Esophagus muscularis mucosa (tissue), 4 donors: ENCODE results near the gene NACA2. TPM values are rescaled to one million over a fixed set of nuclear protein-coding genes. Genes with fewer than 3 reads are reported as not detected.

Source experiments
- DNase-seq: peaks from one replicate; pipeline ENCODE4 v3.0.0-alpha.2; 2017; ENCODE audit errors: extremely low spot score
- H3K27ac ChIP-seq, 4 donors: fragments of 200-600 bp; sonication (generic); replicated peaks in 1 of 4; 1 replicate in 3 of 4; 2 replicates in 1 of 4; pipeline ENCODE4 v1.5.1; 2016 to 2019; ENCODE audit warnings: mild to moderate bottlenecking in 1 of 4
- H3K27me3 ChIP-seq, 4 donors: fragments of 200-600 bp; sonication (generic); one replicate each; pipeline versions ENCODE4 v1.5.1 to v1.6.0; 2016 to 2019
- H3K36me3 ChIP-seq, 4 donors: fragments of 200-600 bp; sonication (generic); one replicate each; pipeline ENCODE4 v1.5.1; 2016 to 2019
- H3K4me1 ChIP-seq, 4 donors: fragments of 200-600 bp; sonication (generic); one replicate each; pipeline ENCODE4 v1.5.1; 2016 to 2019
- H3K4me3 ChIP-seq, 4 donors: fragments of 200-600 bp; sonication (generic); 1 replicate in 2 of 4; 2 replicates in 2 of 4; pipeline ENCODE4 v1.5.1; 2016 to 2019; ENCODE audit warnings: mild to moderate bottlenecking in 4 of 4, moderate library complexity in 1 of 4
- H3K9me3 ChIP-seq, 4 donors: fragments of 200-600 bp; sonication (generic); 1 replicate in 3 of 4; 2 replicates in 1 of 4; pipeline ENCODE4 v1.5.1; 2016 to 2019
- EP300 ChIP-seq: sonication (generic); formaldehyde crosslinking; IDR thresholded peaks from one replicate; pipeline ENCODE4 v1.6.1; 2017; ENCODE audit warnings: antibody characterized with exemption
- POLR2A ChIP-seq: fragments of 450-650 bp; IDR thresholded peaks from one replicate; pipeline ENCODE4 v1.6.1; 2017; ENCODE audit warnings: antibody characterized with exemption, moderate library complexity, mild to moderate bottlenecking, low read depth
- POLR2AphosphoS5 ChIP-seq, 2 donors: sonication (generic); formaldehyde crosslinking; IDR thresholded peaks; one replicate each; pipeline ENCODE4 v1.6.1; 2017; ENCODE audit warnings: antibody characterized with exemption in 2 of 2
- WGBS: methylation state at CpG from one replicate; pipeline ENCODE4 v1.1.5; 2018; 5-methylcytosine and 5-hydroxymethylcytosine counted together
- intact Hi-C: fragments of 100-400 bp; cut with DNase I; formaldehyde crosslinking; loops from one replicate; pipeline ENCODE4 v1.15.1; 2023
- total RNA-seq, 4 donors: library from RNA; depleted of rRNA; stranded (reverse); fragments of >200 nt; gene quantifications; one replicate each; pipeline versions ENCODE4 v1.1.0 to v1.2.1, GENCODE V29; 2016
- TF ChIP-seq, protein P1 (sequence below), 3 experiments: fragments of 200-600 bp in 2 of 3; fragments of 450-650 bp in 1 of 3; sonication (generic) in 2 of 3; IDR thresholded peaks; one replicate each; pipeline ENCODE4 v1.5.1; 2017 to 2019; ENCODE audit warnings: antibody characterized with exemption in 3 of 3, mild to moderate bottlenecking in 2 of 3, moderate library complexity in 1 of 3

The NACA2 gene
- total RNA-seq, 4 donors from 2014 or later, result not detected

DNA sequence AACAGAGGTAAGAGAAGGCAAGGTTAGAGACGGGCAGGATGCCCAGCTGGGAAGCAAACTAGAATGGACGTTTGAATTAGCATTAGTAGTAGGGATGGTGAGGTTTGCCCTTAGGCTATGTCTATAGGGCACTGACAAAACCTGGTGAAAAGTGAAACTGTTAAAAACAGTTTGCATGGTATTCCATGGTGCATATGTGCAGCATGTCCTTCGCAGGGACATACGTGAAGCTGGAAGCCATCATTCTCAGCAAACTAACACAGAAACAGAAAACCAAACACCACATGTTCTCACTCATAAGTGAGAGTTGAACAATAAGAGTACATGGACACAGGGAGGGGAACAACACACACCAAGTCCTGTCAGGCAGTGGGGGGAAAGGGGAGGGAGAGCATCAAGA is 25.8 kb downstream of the NACA2 start:
- TF ChIP-seq POLR2A, result no peak
- TF ChIP-seq POLR2AphosphoS5 (IDR thresholded peaks at IDR 0.05), result no peak
- TF ChIP-seq, protein P1, sequence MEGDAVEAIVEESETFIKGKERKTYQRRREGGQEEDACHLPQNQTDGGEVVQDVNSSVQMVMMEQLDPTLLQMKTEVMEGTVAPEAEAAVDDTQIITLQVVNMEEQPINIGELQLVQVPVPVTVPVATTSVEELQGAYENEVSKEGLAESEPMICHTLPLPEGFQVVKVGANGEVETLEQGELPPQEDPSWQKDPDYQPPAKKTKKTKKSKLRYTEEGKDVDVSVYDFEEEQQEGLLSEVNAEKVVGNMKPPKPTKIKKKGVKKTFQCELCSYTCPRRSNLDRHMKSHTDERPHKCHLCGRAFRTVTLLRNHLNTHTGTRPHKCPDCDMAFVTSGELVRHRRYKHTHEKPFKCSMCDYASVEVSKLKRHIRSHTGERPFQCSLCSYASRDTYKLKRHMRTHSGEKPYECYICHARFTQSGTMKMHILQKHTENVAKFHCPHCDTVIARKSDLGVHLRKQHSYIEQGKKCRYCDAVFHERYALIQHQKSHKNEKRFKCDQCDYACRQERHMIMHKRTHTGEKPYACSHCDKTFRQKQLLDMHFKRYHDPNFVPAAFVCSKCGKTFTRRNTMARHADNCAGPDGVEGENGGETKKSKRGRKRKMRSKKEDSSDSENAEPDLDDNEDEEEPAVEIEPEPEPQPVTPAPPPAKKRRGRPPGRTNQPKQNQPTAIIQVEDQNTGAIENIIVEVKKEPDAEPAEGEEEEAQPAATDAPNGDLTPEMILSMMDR (IDR thresholded peaks at IDR 0.05), result no peak
- TF ChIP-seq EP300, result no peak

GRCh38 chr17:61562287-61562686 is 28.7 kb downstream of the NACA2 start:
- Histone ChIP-seq H3K4me1 (no peaks in the 10 kb centered on the region), H3K36me3 (no peaks in the 10 kb centered on the region), H3K27me3 (peaks cover 0 to 24% (median 0%) of the 10 kb centered on the region in 4 donors), H3K27ac (no peak overlapping the region), H3K4me3 (no peak overlapping the region), H3K9me3 (no peaks in the 10 kb centered on the region)
- intact Hi-C loops, result no loop called here
- WGBS, result 79% methylated on average over 4 of the region's 4 CpGs
- TF ChIP-seq POLR2A (no peak), POLR2AphosphoS5 (IDR thresholded peaks at IDR 0.05) (no peak), EP300 (no peak)
- TF ChIP-seq, protein P1 (IDR thresholded peaks at IDR 0.05), result no peak
- no peak for DNase-seq

More for the DNA sequence above, 25.8 kb downstream of the NACA2 start:
- intact Hi-C loops, result no loop called here
- Histone ChIP-seq H3K4me3 (no peak overlapping the region), H3K9me3 (peaks cover 0 to 7% (median 2%) of the 10 kb centered on the region in 4 donors), H3K27me3 (peaks cover 0 to 17% (median 0%) of the 10 kb centered on the region in 4 donors), H3K36me3 (no peaks in the 10 kb centered on the region), H3K27ac (no peak overlapping the region), H3K4me1 (no peaks in the 10 kb centered on the region)
- DNase-seq, result no peak
- WGBS, result 75% methylated on average over 4 of the region's 4 CpGs

GRCh38 chr17:61561354-61561753 is 29.7 kb downstream of the NACA2 start:
- H3K9me3 ChIP-seq, result no peaks in the 10 kb centered on the region
- DNase-seq, result no peak
- no peaks in the 10 kb centered on the region for H3K36me3 ChIP-seq
- no peaks in the 10 kb centered on the region for H3K4me1 ChIP-seq
- no peak overlapping the region for H3K4me3 ChIP-seq
- no peak overlapping the region for H3K27ac ChIP-seq
- TF ChIP-seq, protein P1 (IDR thresholded peaks at IDR 0.05), result no peak
- no peak for TF ChIP-seq POLR2AphosphoS5 (IDR thresholded peaks at IDR 0.05)
- no peak for TF ChIP-seq EP300
- no peak for TF ChIP-seq POLR2A
- peaks cover 0 to 25% (median 0%) of the 10 kb centered on the region in 4 donors for H3K27me3 ChIP-seq
- WGBS, result 79% methylated on average over 2 of the region's 2 CpGs
- intact Hi-C loops, result no loop called here

DNA sequence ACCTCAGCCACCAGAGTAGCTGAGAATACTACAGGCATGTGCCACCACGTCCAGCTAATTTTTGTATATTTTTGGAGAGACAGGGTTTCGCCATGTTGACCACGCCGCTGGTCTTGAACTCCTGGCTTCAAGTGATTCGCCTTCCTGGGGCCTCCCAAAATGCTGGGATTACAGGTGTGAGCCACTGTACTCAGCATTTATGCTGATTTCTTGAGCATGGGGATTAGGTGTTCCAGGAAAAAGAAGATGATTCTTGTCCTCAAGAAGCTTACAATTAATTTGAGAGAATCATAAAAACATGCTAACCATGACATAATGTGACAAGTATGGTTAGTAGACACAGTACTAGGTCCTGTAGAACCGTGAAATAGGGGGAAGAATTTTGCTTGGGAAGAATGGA is 30.9 kb downstream of the NACA2 start:
- H3K27me3 ChIP-seq, result peaks cover 0 to 25% (median 0%) of the 10 kb centered on the region in 4 donors
- DNase-seq, result no peak
- no peaks in the 10 kb centered on the region for H3K9me3 ChIP-seq
- 95% methylated on average over 6 of the region's 6 CpGs for WGBS
- intact Hi-C loops, result no loop called here
- H3K4me1 ChIP-seq, result no peaks in the 10 kb centered on the region
- H3K36me3 ChIP-seq, result no peaks in the 10 kb centered on the region
- TF ChIP-seq POLR2A (no peak), EP300 (no peak), POLR2AphosphoS5 (IDR thresholded peaks at IDR 0.05) (no peak)
- TF ChIP-seq, protein P1 (IDR thresholded peaks at IDR 0.05), result no peak
- no peak overlapping the region for H3K27ac ChIP-seq
- no peak overlapping the region for H3K4me3 ChIP-seq
